A204.1 (cell line): Measurements from ENCODE around the gene FTSJ3.
"Not testable (repeated sequence)": the region's sequence is repeated elsewhere in the genome, so short reads cannot be mapped to it uniquely, and the experiment has no call there.

Experiments used
- FAIRE-seq: peaks from 2 replicates; lab custom pipeline; 2012; peaks lifted over from hg19 to GRCh38; lab: Jason Lieb, UNC

FTSJ3 gene

GRCh38 chr17:63826468-63827001 is 928 bp downstream of the FTSJ3 start:
- no peak for FAIRE-seq

- FAIRE-seq, result no peak
These were observed 3.1 kb downstream of the FTSJ3 start for GRCh38 chr17:63824362-63824761.

GRCh38 chr17:63823659-63824331 is 3.7 kb downstream of the FTSJ3 start:
- FAIRE-seq, result no peak

GRCh38 chr17:63822537-63822936 is 4.9 kb downstream of the FTSJ3 start:
- FAIRE-seq, result no peak

GRCh38 chr17:63821804-63822203 is 5.7 kb downstream of the FTSJ3 start:
- FAIRE-seq, result no peak

- FAIRE-seq, result no peak
These were observed 6.4 kb downstream of the FTSJ3 start for GRCh38 chr17:63820963-63821561.

- no peak for FAIRE-seq
These were observed 7.6 kb downstream of the FTSJ3 start for GRCh38 chr17:63819585-63820537.

DNA sequence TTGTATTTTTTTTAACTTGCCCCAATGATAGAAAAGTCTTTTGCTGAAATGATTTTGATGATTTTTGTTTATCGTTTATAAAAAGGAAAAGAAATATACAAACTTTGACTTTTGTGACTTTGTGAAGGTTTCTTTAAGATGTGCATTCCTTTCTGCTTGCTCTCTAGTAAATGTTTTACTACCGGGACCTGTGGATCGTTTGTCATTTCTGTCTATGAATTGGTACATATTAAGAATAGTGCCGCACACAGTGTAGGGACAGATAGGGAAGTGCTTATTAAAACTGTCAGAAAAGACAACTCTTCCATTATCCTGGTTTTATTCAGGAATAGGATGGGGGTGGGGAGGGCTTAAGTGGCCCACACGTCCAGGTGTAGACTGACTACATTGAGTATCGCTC is 8.3 kb downstream of the FTSJ3 start:
- FAIRE-seq, result no peak

- no peak for FAIRE-seq
These were observed 9.6 kb downstream of the FTSJ3 start for GRCh38 chr17:63817736-63818385.

GRCh38 chr17:63816669-63817068 is 10.8 kb downstream of the FTSJ3 start:
- no peak for FAIRE-seq

DNA sequence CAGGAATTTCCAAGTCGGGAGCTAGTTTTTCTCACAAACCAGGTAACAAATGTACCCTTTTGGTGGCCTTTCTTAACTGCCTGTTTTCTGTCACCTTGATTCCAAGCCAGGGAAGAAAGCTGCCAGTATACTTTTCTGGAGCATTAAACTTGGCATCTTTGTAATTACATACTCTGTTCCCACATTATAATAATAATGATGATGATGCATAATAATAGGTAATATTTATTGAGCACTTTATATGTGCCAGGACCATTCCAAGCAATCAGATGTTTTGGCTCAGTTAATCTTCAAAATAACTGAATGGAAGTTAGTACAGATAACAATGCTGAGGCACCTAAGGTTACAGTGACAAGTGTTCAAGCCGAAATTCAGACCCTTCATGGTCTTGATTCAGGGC is 11.3 kb downstream of the FTSJ3 start:
- no peak for FAIRE-seq

GRCh38 chr17:63809970-63810369 is 17.5 kb downstream of the FTSJ3 start:
- no peak for FAIRE-seq

DNA sequence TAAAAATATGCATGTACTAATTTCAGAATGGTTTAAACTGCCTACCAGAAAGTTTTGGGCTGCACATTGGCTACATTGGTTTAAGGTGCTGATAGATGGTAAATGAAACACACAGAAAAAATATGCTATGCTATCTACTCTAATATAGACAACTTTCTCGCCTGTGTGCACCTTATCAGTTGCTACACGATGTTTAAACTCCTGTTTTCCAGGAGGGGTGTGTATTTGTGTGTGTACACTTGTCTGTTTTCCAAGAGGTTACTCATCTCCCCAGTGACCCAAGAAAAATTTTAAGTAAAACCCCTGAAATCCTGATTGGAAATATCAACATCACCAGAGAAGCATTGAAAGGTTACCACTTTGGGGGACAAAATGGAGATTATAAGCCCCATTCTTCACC is 21.9 kb downstream of the FTSJ3 start:
- no peak for FAIRE-seq

- FAIRE-seq, result no peak
These were observed 23.1 kb downstream of the FTSJ3 start for GRCh38 chr17:63804328-63804727.

GRCh38 chr17:63800783-63801182 is 26.7 kb downstream of the FTSJ3 start:
- no peak for FAIRE-seq

DNA sequence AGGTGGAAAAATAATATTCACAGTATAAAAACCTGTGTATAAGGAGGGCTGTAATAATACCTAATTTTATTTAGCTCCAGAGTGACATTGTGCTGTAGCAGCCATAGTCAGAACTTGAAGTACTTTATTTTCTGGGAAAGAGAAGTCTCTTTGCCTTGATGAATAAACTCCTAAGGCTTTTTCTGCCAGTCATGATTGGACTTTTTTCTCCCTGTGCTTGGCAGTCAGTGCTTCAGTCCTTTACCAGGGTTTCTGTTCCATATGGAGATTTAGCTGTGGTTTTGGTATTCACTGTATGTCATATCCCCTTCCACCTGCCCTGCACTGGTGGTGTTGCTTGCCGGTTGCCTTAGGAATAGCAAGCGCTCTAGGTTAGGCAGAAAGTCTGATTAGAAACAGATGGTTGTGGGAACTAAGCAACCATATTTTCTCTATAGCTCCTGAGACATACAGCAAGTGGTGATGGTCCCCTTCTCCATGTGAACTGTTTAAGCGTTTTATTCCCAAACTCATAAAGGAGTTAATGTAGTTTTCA is 28.8 kb downstream of the FTSJ3 start:
- no peak for FAIRE-seq

GRCh38 chr17:63796375-63796774 is 31.1 kb downstream of the FTSJ3 start:
- not testable (repeated sequence) for FAIRE-seq

GRCh38 chr17:63792055-63792729 is 35.3 kb downstream of the FTSJ3 start:
- FAIRE-seq, result no peak

DNA sequence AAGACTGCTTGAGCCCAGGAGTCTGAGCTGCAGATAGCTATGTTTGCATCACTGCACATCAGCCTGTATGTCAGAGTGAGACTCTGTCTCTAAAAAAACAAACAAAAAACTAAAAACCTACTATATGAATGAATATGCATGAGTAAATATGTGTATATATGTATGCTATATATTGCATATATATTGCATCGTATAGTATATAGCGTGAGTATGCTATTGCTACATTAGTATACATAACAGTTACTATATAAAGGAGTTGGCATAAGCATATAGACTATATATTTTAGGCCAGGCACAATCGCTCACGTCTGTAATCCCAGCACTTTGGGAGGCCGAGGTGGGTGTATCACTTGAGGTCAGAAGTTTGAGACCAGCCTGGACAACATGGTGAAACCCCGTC is 37.4 kb downstream of the FTSJ3 start:
- FAIRE-seq, result no peak

DNA sequence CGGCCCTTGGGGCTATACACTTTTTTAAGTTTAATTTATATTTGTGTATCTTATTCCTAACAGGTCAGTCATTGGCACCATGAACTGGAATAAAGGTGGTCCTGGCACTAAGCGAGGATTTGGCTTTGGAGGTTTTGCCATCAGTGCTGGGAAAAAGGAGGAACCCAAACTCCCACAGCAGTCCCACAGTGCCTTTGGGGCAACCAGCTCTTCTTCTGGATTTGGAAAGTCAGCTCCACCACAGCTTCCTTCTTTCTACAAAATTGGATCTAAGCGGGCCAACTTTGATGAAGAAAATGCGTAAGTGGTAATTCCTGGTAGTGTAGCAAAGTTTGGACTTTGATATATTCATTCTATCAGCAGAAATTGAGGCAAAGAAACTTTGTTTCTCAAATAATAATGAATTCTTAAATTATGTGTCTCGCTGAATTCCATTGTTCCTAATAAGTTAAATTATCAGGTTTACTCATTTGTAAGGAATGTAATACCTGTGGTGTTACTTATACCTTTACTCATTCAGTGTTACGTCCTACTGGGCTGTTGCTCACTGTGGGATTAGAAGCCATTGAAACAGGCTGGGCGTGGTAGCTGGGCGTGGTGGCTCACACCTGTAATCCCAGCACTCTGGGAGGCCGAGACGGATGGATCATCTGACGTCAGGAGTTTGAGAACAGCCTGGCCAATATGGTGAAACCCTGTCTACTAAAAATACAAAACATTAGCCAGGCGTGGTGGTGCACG is 40.3 kb downstream of the FTSJ3 start:
- FAIRE-seq, result no peak

GRCh38 chr17:63786117-63786516 is 41.3 kb downstream of the FTSJ3 start:
- FAIRE-seq, result no peak
